Measurements from ENCODE around the gene NTSR1.

DNA sequence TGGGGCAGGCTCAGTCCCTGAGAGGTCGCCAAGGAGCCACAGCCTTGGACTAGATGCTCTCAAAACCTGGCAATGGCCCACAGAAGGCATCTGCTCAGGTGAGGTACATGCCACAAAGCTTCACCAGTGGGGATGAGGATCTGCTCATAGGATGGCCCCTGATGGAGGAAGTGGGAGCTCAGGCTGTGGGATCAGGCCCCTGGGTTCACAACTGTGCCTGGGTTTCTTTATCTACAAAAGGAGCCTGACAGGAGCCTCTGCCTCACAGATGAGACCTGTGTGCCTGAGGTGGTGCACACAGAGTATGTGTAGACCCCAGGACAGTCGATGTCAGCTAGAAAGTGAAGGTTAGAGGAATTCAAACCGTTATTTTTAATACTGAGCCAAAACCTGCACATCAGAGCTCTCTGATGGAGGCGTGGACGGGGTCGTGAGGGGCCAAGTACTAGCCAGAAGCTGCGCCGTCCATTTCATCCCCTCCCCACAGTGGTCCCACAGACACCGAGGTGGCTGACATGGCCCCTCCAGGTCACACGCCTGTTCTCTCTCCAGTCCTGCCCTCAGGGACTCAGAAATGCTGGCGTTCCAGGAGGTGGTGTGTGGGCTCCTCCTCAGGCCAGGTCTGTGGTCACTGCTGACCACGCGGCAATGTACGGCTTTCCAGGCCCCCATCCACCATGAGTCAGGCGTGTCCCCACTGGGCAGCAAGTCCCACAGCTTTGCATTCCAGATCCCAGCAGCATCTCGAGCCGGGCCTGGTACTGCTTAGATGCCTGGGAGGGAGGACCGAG, 33.3 kb downstream of the NTSR1 start:
- TF ChIP-seq, protein P1, sequence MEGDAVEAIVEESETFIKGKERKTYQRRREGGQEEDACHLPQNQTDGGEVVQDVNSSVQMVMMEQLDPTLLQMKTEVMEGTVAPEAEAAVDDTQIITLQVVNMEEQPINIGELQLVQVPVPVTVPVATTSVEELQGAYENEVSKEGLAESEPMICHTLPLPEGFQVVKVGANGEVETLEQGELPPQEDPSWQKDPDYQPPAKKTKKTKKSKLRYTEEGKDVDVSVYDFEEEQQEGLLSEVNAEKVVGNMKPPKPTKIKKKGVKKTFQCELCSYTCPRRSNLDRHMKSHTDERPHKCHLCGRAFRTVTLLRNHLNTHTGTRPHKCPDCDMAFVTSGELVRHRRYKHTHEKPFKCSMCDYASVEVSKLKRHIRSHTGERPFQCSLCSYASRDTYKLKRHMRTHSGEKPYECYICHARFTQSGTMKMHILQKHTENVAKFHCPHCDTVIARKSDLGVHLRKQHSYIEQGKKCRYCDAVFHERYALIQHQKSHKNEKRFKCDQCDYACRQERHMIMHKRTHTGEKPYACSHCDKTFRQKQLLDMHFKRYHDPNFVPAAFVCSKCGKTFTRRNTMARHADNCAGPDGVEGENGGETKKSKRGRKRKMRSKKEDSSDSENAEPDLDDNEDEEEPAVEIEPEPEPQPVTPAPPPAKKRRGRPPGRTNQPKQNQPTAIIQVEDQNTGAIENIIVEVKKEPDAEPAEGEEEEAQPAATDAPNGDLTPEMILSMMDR (IDR thresholded peaks at IDR 0.05): no peak
- TF ChIP-seq POLR2AphosphoS5 (IDR thresholded peaks at IDR 0.05) (no peak), POLR2A (IDR thresholded peaks at IDR 0.05) (no peak)
